ENCODE measurements around the gene LSM4. TPM values are rescaled to one million over a fixed set of nuclear protein-coding genes. Genes with fewer than 3 reads are reported as not detected.

Gene LSM4
- total and polyA plus RNA-seq, 7 donors = 89.1 to 285 (median 144) TPM

- DNase-seq = no peak
- peaks cover 0 to 36% (median 27%) of the 10 kb centered on the region in 4 donors for H3K4me1 ChIP-seq
- TF ChIP-seq POLR2A (IDR thresholded peaks at IDR 0.05) (no peak), POLR2AphosphoS5 (IDR thresholded peaks at IDR 0.05) (no peak), EP300 (IDR thresholded peaks at IDR 0.05) (no peak)
- TF ChIP-seq, protein P1, sequence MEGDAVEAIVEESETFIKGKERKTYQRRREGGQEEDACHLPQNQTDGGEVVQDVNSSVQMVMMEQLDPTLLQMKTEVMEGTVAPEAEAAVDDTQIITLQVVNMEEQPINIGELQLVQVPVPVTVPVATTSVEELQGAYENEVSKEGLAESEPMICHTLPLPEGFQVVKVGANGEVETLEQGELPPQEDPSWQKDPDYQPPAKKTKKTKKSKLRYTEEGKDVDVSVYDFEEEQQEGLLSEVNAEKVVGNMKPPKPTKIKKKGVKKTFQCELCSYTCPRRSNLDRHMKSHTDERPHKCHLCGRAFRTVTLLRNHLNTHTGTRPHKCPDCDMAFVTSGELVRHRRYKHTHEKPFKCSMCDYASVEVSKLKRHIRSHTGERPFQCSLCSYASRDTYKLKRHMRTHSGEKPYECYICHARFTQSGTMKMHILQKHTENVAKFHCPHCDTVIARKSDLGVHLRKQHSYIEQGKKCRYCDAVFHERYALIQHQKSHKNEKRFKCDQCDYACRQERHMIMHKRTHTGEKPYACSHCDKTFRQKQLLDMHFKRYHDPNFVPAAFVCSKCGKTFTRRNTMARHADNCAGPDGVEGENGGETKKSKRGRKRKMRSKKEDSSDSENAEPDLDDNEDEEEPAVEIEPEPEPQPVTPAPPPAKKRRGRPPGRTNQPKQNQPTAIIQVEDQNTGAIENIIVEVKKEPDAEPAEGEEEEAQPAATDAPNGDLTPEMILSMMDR (IDR thresholded peaks at IDR 0.05) = no peak
- intact Hi-C loops (cut with DNase I) = no loop called here
- no peaks in the 10 kb centered on the region for H3K27me3 ChIP-seq
- H3K27ac ChIP-seq = peak overlapping the region; percentile 45 to 99 (median 64)
- no peaks in the 10 kb centered on the region for H3K36me3 ChIP-seq
- no peak overlapping the region for H3K4me3 ChIP-seq
- 68 to 78% methylated on average over 26 of the region's 26 CpGs for WGBS, 2 donors
- no peaks in the 10 kb centered on the region for H3K9me3 ChIP-seq
Observed at GRCh38 chr19:18287836-18288772, 34.8 kb downstream of the LSM4 start.

DNA sequence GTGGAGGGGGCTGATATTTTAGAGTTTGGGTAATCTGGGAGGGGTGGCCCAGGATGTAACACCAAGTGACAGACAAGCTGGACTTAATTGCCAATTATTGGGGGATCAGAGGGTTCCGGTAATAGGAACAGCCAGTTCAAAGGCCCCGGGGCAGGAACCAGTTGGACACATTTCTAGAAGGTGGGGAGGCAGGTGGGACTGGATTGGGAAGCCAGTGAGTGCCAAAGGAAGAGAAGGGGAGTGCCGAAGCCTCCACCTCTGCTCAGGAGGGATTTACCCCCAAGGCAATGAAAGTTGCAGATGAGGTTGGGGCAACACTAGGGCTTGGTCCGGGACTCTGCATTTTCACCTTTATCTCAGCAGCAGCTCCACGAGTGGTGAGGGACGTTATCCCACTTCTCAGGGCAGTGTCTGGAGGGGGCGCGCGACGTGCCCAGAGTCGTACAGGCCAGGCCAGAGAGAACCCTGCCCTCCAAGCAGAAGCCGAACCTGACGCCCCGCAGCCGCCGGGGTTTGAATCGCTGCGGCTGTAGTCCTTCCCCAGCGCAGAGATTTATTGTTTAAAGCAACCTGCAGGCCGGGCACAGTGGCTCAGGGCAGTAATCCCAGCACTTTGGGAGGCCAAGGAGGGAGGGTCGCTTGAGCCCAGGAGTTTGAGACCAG lies 35.8 kb downstream of the LSM4 start:
- Histone ChIP-seq H3K36me3 (no peaks in the 10 kb centered on the region), H3K9me3 (no peaks in the 10 kb centered on the region), H3K4me3 (no peak overlapping the region), H3K27me3 (no peaks in the 10 kb centered on the region), H3K4me1 (peaks cover 0 to 41% (median 33%) of the 10 kb centered on the region in 4 donors), H3K27ac (peak overlapping the region; percentile 45 to 99 (median 64))
- TF ChIP-seq EP300 (IDR thresholded peaks at IDR 0.05) = no peak
- no peak for TF ChIP-seq POLR2AphosphoS5 (IDR thresholded peaks at IDR 0.05)
- TF ChIP-seq, protein P1 (IDR thresholded peaks at IDR 0.05) = no peak
- no peak for TF ChIP-seq POLR2A (IDR thresholded peaks at IDR 0.05)
- no peak for DNase-seq
- 82 to 85% methylated on average over 21 of the region's 21 CpGs for WGBS, 2 donors
- intact Hi-C loops (cut with DNase I) = no loop called here

GRCh38 chr19:18284712-18285360 lies 38.0 kb downstream of the LSM4 start:
- intact Hi-C loops (cut with DNase I) = loop anchor here (5.0 kb wide), 1 partner anchor 132 kb away; the partner anchor contains the start of gene SSBP4
- H3K4me1 ChIP-seq = peaks cover 0 to 30% (median 20%) of the 10 kb centered on the region in 4 donors
- DNase-seq = no peak

GRCh38 chr19:18283338-18283737 lies 39.5 kb downstream of the LSM4 start:
- no peak for TF ChIP-seq POLR2AphosphoS5 (IDR thresholded peaks at IDR 0.05)
- no peak for TF ChIP-seq POLR2A (IDR thresholded peaks at IDR 0.05)
- TF ChIP-seq, protein P1 (IDR thresholded peaks at IDR 0.05) = no peak
- no peak for TF ChIP-seq EP300 (IDR thresholded peaks at IDR 0.05)
- no peak for DNase-seq
- Histone ChIP-seq H3K27me3 (no peaks in the 10 kb centered on the region), H3K9me3 (no peaks in the 10 kb centered on the region), H3K36me3 (peaks cover 0 to 8% (median 7%) of the 10 kb centered on the region in 4 donors), H3K4me1 (peaks cover 0 to 37% (median 30%) of the 10 kb centered on the region in 4 donors), H3K4me3 (no peak overlapping the region), H3K27ac (peak overlapping the region; percentile 99 to 100 (median 99))
- WGBS, 2 donors = 90 to 91% methylated on average over 5 of the region's 5 CpGs
- intact Hi-C loops (cut with DNase I) = loop anchor here (5.0 kb wide), 1 partner anchor 134 kb away; the partner anchor contains the start of gene SSBP4

More at GRCh38 chr19:18284712-18285360, 38.0 kb downstream of the LSM4 start:
- no peaks in the 10 kb centered on the region for H3K36me3 ChIP-seq
- H3K27ac ChIP-seq = peak overlapping the region; percentile 12 to 99 (median 24)
- no peaks in the 10 kb centered on the region for H3K9me3 ChIP-seq
- TF ChIP-seq POLR2A (IDR thresholded peaks at IDR 0.05) = no peak
- no peak for TF ChIP-seq POLR2AphosphoS5 (IDR thresholded peaks at IDR 0.05)
- TF ChIP-seq EP300 (IDR thresholded peaks at IDR 0.05) = no peak
- TF ChIP-seq, protein P1 (IDR thresholded peaks at IDR 0.05) = no peak
- whole genome bisulfite sequencing, 2 donors = 55 to 64% methylated on average over 12 of the region's 12 CpGs
- no peaks in the 10 kb centered on the region for H3K27me3 ChIP-seq
- no peak overlapping the region for H3K4me3 ChIP-seq

All from sigmoid colon (tissue), 7 donors.